DMS153 treated with DMSO at 0.1 percent for 48 hours (cell line): Measurements from ENCODE around the gene ZBTB39.
"Not testable (repeated sequence)": the region's sequence is repeated elsewhere in the genome, so short reads cannot be mapped to it uniquely, and the experiment has no call there.

Source experiments
- DNase-seq: peaks from one replicate; lab custom pipeline; 2025; ENCODE audit not compliant: unreplicated experiment; lab: John Stamatoyannopoulos, UW

The ZBTB39 gene

GRCh38 chr12:56983386-56983785, 23.0 kb downstream of the ZBTB39 start:
- DNase-seq: no peak

- not testable (repeated sequence) for DNase-seq
These were observed 23.6 kb downstream of the ZBTB39 start for GRCh38 chr12:56982578-56983236.

- no peak for DNase-seq
These were observed 25.3 kb downstream of the ZBTB39 start for GRCh38 chr12:56980941-56981530.

DNA sequence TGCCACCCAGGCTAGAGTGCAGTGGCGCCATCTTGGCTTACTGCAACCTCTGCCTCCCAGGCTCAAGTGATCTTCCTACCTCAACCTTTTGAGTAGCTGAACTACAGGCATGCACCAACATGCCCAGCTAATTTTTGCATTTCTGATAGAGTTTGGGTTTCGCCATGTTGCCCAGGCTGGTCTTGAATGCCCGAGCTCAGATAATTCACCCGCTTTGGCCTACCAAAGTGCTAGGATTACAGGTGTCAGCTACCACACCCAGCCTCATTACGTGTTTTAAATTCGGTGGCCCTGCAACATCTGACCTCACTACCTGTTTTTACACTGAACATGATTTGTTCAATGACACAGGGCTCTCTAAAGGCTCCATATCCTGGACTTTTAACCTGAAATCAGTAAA, 26.1 kb downstream of the ZBTB39 start:
- no peak for DNase-seq

DNA sequence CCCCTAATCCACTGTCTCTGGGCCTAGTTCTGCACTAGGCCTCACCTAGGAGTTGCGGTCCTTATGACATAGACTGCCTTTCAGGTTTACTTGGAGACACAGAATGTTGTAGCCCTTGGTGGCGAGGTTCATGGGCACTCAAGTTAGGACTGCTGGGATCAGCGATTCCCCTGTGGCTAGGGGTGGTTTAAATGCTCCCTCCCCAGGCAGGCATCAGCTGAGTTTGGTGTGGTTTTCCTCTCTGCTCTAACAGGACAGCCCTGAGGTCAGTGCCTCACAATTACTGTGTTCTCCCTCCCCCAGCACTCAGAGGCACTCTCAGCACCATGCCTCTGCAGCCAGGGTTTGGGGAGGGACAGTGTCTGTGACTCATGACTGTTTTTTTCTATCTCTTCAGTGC, 26.7 kb downstream of the ZBTB39 start:
- no peak for DNase-seq

GRCh38 chr12:56978397-56979138, 27.8 kb downstream of the ZBTB39 start:
- DNase-seq: no peak

- DNase-seq: not testable (repeated sequence)
These were observed 29.0 kb downstream of the ZBTB39 start for GRCh38 chr12:56977361-56977760.

GRCh38 chr12:56974224-56974623, 32.1 kb downstream of the ZBTB39 start:
- not testable (repeated sequence) for DNase-seq

GRCh38 chr12:56968910-56969309, 37.4 kb downstream of the ZBTB39 start:
- DNase-seq: not testable (repeated sequence)

DNA sequence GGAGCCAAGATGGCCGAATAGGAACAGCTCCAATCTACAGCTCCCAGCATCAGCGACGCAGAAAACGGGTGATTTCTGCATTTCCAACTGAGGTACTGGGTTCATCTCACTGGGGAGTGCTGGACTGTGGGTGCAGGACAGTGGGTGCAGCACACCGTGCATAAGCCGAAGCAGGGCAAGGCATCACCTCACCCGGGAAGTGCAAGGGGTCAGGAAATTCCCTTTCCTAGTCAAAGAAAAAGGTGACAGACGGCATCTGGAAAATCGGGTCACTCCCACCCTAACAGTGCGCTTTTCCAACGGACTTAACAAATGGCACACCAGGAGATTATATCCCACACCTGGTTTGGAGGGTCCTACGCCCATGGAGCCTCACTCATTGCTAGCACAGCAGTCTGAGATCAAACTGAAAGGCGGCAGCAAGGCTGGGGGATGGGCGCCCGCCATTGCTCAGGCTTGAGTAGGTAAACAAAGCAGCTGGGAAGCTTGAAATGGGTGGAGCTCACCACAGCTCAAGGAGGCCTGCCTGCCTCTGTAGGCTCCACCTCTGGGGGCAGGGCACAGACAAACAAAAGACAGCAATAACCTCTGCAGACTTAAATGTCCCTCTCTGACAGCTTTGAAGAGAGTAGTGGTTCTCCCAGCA, 40.2 kb downstream of the ZBTB39 start:
- not testable (repeated sequence) for DNase-seq

DNA sequence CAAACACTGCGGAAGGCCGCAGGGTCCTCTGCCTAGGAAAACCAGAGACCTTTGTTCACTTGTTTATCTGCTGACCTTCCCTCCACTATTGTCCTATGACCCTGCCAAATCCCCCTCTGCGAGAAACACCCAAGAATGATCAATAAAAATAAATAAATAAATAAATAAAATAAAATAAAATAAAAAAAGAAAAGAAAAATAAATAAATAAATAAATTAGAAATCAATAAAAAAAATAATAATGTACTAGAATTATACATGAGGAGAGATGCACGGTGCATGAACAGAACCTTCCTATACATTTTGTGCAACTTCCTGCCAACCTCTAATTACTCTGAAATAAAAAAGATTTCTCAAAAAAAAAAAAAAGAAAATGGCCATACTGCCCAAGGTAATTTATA, 41.2 kb downstream of the ZBTB39 start:
- DNase-seq: not testable (repeated sequence)

GRCh38 chr12:56963557-56963956, 42.8 kb downstream of the ZBTB39 start:
- DNase-seq: not testable (repeated sequence)

GRCh38 chr12:56962247-56962646, 44.1 kb downstream of the ZBTB39 start:
- not testable (repeated sequence) for DNase-seq

DNA sequence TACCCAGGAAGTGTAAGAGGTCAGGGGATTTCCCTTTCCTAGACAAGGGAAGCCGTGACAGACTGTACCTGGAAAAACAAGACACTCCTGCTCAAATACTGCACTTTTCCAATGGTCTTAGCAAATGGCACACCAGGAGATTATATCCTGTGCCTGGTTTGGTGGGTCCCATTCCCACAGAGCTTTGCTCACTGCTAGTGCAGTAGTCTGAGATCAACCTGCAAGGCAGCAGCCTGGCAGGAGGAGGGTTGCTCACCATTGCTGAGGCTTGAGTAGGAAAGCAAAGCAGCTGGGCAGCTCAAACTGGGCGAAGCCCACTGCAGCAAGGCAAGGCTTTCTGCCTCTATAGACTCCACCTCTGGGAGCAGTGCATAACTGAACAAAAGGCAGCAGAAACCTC, 47.9 kb downstream of the ZBTB39 start:
- DNase-seq: no peak

DNA sequence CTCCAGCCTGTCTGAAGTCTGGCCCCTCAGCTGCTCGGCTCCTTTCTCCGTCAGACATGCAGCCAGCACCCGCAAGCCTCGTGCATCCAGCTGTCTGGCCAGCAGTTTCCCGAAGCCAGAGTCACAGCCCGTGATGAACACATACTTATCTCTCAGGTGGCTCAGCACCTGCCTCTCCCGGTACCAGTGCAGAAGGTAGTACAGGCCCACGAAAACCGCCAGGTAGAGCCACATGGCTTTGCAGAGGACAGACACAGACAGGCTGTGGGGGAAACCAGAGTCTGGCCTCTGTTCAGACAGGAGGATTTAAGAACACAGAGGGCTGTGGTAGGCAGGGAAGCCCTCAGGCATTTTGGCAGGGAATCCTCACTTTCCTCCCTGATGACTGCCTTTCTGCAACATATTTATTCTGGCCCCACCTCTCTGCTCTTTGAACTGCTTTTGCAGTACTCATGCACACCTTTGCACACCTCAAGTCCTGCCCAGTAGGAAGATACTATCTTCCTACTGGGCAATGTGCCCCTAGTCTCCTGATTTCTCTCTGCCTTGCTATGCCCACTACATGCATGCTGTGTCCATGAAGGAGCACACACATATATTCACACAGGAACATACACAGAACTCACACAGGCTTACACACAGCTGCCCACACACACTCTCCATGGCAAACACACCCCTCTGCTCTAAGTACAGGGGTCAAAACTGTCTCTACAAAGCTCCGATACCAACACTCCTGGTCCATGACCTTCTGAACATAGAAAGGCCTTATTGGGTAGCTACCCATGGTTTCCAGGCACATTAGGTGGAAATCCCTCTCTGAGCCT, 48.9 kb downstream of the ZBTB39 start, which contains the start of gene RDH16:
Gene RDH16 (minus strand): TSS at position 380 of the 824 bp plus-strand sequence. CDS start 146 bp downstream, at position 234.
- no peak for DNase-seq

DNA sequence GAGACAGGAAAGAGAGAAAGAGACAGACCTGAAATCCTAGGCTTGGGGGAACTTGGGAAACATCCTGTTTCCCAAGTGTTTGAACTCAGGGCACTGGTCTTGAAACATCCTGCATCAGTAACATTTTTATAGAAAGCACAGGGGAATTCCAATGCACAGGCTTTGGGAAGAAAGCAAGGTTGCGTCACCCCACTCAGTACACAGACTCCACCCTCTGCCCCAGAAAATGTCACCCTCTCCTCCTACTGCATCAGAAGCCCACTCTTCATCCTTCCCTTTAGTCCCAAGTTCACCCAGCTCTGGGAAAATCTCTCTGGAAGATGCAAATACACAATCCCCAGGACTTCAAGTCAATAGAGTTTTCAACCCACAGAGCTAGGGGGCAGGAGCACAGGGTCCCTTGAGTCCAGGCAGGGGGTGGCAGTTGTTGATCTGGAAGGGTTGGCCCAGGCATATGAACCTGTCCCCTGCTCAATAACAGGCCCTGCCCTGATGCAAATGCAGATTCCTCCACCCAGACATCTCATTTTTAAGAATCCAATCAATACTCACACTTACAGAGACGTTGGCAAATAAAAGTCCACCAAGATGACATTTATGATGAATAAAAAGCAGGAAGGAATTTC, 50.6 kb downstream of the ZBTB39 start:
- DNase-seq: no peak

DNA sequence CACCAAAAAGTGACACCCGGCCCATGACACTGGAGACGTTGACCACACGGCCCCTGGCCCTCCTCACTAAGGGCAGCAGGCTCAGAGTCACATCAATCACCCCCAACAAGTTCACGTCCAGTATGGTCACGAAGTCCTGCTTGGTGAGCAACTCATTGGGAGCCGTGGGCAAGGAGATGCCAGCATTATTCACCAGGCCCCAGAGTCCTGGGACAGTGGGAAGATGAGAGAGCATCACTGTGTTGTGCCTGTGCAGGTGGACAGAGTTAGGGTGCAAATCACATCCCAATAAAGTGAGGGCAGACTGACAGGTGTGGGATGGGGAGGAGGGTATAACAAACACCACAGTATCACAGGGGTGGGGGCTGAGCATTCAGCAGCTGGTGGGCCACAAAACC, 51.4 kb downstream of the ZBTB39 start:
- no peak for DNase-seq

- no peak for DNase-seq
These were observed 52.0 kb downstream of the ZBTB39 start for GRCh38 chr12:56954057-56954957.

DNA sequence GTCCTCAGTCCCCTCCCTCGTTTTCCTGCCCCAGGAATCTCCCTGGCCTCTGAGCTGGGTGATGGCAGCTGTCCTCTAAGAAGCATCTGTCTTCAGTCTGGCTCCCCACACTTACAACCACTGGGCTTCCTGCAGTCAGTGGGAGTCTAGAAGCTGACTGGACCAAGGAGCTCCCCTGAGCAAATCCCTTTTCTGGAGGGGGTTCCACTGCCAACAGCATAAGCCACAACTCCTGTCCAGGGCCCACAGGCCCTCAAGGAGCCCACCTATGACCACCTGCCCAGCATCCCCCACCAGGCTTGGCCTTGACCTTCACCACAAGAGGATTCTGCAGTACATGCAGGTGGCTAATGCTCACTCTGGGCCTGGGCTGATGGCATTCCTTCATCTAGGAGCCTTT, 53.0 kb downstream of the ZBTB39 start:
- DNase-seq: no peak
